ENCODE data around the gene ARID1B.

DNA sequence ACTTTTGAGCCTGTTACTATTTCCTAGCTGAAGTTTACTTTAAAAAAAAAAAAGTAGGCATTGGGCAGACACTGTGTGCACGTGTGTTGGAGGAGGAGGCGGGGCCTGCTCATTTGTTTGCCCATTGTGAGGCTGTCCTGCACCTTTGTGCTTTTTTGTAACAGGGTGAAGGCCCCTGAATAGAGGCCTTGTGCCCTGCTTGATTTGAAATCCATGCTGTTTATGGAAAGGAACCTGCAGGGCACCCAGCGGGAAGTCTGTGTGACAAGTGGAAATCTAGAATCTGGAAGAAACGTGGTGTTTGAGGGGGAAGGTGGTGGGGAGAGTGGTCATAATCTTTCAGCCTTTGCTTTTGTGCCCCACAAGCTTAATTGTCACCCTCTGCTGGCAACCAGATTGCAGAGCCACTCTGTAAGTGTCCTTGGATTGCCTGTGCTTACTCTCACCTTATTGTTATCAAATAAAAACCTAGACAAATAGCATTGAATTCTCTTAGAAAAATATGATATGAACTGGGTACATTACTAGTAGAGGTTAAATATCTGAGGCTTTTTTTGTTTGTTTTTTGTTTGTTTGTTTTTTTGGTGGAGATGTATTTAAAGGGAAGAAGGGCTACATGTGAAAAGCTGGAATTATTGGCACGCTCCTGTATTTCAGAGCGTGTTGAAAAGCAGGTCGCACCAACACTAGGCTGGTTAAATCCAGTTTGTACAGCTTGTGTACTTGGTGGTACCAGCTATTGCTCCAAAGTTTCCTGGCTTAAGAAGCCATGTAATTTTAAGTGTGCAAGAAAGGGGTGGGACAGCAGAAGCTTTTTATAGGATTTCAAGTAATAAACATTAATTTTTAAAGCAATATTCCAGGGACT, 156.3 kb downstream of the ARID1B start:
- no peak for TF ChIP-seq POLR2A (IDR thresholded peaks at IDR 0.05; ENCODE audit: low read depth, low read length)
- TF ChIP-seq TAF1 (IDR thresholded peaks at IDR 0.05; ENCODE audit: borderline replicate concordance, low read depth, low read length) = no peak
- TF ChIP-seq, protein P1, sequence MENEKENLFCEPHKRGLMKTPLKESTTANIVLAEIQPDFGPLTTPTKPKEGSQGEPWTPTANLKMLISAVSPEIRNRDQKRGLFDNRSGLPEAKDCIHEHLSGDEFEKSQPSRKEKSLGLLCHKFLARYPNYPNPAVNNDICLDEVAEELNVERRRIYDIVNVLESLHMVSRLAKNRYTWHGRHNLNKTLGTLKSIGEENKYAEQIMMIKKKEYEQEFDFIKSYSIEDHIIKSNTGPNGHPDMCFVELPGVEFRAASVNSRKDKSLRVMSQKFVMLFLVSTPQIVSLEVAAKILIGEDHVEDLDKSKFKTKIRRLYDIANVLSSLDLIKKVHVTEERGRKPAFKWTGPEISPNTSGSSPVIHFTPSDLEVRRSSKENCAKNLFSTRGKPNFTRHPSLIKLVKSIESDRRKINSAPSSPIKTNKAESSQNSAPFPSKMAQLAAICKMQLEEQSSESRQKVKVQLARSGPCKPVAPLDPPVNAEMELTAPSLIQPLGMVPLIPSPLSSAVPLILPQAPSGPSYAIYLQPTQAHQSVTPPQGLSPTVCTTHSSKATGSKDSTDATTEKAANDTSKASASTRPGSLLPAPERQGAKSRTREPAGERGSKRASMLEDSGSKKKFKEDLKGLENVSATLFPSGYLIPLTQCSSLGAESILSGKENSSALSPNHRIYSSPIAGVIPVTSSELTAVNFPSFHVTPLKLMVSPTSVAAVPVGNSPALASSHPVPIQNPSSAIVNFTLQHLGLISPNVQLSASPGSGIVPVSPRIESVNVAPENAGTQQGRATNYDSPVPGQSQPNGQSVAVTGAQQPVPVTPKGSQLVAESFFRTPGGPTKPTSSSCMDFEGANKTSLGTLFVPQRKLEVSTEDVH (IDR thresholded peaks at IDR 0.05; ENCODE audit: low read depth, partially characterized antibody) = no peak
- no peak for TF ChIP-seq CHD1 (IDR thresholded peaks at IDR 0.05; ENCODE audit: low read depth, low read length)
- no peak for TF ChIP-seq GABPA (IDR thresholded peaks at IDR 0.05; ENCODE audit: low read depth)
- TF ChIP-seq BHLHE40 (IDR thresholded peaks at IDR 0.05; ENCODE audit: borderline replicate concordance in 1 of 2, low read depth in 2 of 2, low read length in 1 of 2) = peak in 1 of 2 experiments; percentile 63; a peak in 1 of 4 replicates
- no peak for TF ChIP-seq STAT3 (IDR thresholded peaks at IDR 0.05; ENCODE audit: low read depth, low read length)
- TF ChIP-seq, protein P2, sequence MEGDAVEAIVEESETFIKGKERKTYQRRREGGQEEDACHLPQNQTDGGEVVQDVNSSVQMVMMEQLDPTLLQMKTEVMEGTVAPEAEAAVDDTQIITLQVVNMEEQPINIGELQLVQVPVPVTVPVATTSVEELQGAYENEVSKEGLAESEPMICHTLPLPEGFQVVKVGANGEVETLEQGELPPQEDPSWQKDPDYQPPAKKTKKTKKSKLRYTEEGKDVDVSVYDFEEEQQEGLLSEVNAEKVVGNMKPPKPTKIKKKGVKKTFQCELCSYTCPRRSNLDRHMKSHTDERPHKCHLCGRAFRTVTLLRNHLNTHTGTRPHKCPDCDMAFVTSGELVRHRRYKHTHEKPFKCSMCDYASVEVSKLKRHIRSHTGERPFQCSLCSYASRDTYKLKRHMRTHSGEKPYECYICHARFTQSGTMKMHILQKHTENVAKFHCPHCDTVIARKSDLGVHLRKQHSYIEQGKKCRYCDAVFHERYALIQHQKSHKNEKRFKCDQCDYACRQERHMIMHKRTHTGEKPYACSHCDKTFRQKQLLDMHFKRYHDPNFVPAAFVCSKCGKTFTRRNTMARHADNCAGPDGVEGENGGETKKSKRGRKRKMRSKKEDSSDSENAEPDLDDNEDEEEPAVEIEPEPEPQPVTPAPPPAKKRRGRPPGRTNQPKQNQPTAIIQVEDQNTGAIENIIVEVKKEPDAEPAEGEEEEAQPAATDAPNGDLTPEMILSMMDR (IDR thresholded peaks at IDR 0.05 in 2 of 3, conservative IDR thresholded peaks at IDR 0.05 in 1 of 3; ENCODE audit: control insufficient read depth in 2 of 3, extremely low read depth in 1 of 3, insufficient read depth in 1 of 3, low read depth in 3 of 3, low read length in 3 of 3) = peak in 2 of 3 experiments; percentile 3 to 36; a peak in 4 of 6 replicates
- TF ChIP-seq HCFC1 (IDR thresholded peaks at IDR 0.05; ENCODE audit: low read length) = no peak
- no peak for TF ChIP-seq DPF2 (IDR thresholded peaks at IDR 0.05)
- TF ChIP-seq RFX5 (IDR thresholded peaks at IDR 0.05; ENCODE audit: low read depth, low read length) = no peak

All from GM12878 (cell line).